NOMO-1 treated with dmso at 0.1 percent for 144 hours (cell line): ENCODE data around the gene SLX1A.
"Not testable (repeated sequence)": the region's sequence is repeated elsewhere in the genome, so short reads cannot be mapped to it uniquely, and the experiment has no call there.

Experiments used
- DNase-seq: peaks from one replicate; lab custom pipeline; 2025; ENCODE audit not compliant: unreplicated experiment; lab: John Stamatoyannopoulos, UW

The SLX1A gene

DNA sequence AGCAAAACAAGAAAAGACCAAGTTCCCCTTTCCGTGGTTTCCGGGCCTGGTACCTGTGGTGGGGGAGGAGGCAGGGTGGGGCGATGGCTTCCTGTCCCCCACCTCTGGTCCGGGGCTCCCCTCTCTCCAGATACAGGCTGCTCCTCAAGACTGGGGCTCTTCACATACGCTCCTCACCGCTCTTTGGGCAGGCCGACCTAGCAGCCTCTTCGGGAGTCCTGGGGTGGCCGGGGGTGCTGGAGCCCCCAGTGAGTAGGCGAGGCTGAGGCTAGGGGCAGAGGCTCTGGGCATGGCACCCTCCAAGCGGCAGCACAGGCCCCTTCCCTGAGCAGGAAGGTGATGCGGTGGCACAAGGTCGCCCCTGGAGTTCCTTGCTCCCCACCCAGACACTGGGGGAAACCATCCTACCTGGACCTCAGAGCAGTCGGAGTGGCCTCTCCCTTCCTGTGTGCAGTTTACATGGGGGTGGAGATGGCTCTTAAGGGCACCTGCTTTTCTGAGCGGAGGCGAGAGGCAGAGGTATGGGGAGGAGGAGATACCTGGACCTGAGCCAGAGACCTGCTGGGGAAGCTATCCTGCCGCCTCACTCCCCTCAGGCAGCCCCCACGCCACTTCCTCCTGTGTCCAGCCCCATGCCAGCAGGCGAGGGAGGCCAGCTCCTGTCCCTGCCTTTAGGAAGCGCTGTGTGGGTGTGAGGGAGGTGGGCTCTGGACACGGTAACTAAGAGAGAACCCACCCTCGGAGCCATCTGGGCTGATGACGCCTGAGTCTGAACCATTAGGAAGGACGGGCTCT, 9.4 kb upstream of the SLX1A start:
- peak; percentile 75 for DNase-seq

DNA sequence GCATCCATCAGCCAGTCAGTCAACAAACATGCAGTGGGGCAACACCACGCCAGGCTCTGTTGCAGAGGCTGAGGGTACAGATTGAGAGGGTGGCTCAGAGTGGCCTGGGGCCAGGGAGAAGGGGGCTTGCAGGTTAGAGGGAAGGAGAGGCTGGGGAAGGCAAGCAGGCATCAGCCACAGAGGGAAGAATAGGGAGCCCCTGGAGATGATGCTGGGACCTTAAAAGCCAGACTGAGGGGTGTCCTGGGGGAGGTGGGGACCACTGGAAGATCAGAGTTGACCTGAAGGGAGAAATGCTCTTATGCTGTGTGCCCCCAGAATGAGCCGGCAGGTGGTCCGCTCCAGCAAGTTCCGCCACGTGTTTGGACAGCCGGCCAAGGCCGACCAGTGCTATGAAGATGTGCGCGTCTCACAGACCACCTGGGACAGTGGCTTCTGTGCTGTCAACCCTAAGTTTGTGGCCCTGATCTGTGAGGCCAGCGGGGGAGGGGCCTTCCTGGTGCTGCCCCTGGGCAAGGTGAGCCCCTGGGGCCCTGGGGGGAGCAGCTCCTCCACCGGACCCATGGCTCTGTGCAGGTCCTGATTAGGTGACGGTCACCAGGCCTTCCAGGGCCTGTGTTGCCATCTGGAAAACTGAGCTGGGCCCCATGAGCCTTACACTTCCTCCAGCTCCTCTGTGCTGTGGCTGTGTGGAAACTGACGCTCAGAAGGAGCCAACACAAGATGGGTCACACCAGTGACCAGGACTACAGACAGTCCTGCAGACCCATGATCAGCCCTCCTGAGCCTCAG, 8.6 kb upstream of the SLX1A start:
- DNase-seq: no peak

DNA sequence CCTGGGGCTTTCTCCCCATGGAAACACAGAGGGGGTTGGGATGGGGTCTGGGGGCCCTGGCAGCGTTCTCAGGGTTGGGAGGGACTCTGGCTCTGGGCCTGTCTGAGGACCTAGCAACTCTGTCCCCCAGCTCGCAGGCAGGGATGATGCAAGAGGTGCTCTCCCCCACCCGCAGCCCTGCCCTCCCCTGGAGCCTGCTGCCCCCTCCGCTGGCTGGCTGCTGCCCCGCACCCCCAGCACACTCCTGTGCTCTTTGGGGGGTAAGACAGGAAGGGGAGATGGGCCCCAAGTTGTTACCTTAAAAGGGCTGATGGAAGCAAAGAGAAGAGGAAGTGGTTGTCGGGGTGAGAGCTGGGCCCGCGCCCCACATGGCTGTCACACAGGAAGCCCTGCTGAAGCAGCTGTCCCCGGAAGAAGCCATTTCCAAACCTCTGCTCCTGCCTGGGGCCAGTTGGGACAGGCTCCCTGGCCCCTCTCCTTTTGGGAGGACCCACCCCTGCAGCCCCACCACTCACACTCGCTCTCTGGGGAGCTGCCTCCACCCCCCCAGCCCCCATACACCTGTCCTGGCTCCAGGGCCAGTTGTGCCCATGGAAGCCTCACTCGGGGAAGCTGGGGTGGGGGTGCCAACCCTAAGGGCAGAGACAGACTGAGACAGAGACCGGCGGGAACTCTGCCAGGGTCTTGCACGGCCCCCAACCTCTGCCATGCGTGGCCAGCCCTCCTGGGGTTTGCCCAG, 7.8 kb upstream of the SLX1A start:
- DNase-seq: peak; percentile 74

DNA sequence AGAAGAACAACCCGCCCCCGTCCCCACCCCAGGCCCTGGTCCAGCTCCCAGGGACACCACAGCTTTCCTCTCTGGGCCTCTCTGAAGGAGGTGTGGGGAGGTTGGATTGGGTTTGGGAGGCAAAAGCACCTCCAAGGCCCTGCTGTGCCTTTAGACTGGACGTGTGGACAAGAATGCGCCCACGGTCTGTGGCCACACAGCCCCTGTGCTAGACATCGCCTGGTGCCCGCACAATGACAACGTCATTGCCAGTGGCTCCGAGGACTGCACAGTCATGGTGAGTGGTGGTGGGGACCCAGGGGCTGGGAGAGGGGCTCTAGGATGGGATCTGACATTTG, 7.3 kb upstream of the SLX1A start:
- no peak for DNase-seq

DNA sequence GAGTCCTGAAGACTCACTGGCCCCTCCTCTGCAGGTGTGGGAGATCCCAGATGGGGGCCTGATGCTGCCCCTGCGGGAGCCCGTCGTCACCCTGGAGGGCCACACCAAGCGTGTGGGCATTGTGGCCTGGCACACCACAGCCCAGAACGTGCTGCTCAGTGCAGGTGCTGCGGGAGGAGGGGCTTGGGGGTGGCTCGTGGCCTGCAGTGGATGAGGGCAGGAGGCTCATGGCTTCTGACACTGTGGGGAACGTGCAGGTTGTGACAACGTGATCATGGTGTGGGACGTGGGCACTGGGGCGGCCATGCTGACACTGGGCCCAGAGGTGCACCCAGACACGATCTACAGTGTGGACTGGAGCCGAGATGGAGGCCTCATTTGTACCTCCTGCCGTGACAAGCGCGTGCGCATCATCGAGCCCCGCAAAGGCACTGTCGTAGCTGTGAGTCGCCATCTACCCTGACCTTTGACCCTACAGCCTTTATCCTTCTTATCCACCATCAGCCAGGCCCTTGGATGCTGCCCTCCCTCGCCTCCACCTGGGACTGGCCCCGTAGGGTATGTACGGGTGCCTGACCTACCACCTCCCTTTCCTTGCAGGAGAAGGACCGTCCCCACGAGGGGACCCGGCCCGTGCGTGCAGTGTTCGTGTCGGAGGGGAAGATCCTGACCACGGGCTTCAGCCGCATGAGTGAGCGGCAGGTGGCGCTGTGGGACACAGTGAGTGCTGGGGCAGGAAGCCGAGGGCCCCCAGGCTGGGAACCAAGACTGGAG, 6.7 kb upstream of the SLX1A start:
- no peak for DNase-seq

DNA sequence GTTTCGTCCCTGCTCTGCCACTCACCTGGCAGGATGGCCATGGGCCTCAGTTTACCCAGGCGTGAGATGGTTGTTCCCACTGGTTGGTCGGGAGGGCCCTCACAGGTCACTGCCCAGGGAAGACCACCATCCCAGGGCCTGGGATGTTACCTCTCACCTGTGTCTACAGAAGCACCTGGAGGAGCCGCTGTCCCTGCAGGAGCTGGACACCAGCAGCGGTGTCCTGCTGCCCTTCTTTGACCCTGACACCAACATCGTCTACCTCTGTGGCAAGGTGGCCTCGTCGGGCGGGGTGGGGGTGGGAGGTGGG, 6.2 kb upstream of the SLX1A start:
- DNase-seq: no peak

DNA sequence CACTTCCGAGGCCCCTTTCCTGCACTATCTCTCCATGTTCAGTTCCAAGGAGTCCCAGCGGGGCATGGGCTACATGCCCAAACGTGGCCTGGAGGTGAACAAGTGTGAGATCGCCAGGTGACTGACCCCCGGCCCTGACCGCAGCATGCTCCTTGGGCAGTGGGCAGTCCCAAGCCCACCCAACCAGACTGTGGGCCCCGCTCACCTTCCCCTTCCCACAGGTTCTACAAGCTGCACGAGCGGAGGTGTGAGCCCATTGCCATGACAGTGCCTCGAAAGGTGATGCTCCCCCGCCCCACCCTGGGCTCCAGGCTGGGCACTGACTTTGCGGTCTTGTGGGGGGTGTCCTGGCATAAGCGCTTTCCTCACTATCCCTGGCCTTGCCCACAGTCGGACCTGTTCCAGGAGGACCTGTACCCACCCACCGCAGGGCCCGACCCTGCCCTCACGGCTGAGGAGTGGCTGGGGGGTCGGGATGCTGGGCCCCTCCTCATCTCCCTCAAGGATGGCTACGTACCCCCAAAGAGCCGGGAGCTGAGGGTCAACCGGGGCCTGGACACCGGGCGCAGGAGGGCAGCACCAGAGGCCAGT, 5.6 kb upstream of the SLX1A start:
- DNase-seq: no peak

DNA sequence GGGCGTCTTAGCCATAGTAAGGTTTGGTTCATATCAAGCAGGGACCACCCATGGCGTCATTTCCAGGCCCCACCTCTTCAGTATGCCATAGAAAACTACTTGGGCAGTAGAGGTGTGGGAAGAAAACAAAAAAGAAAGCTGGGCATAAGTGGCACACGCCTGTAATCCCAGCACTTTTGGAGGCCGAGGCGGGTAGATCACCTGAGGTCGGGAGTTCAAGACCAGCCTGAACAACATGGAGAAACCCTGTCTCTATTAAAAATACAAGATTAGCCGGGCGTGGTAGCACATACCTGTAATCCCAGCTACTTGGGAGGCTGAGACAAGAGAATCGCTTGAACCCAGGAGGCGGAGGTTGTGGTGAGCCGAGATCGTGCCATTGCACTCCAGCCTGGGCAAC, 2.5 kb upstream of the SLX1A start:
- DNase-seq: not testable (repeated sequence)

DNA sequence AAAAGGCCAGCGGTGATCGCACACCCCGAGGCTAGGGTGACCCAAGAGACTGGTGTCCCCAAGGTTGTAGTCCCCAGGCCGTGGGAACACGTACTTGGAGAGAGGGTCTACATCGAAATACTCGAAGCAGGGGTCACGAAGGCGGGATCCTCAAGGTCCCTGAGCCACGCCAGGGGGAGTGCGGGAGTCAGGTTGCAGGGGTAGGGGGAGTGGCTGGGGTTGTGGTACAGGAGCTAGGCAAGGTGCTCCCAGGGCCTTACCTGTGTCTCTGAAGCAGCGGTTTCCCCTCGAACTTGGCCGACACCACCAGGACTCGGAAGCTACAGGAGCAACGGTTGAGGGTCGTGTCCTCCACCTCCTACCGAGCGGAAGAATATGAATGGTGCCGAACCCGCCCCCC, 577 bp upstream of the SLX1A start:
- not testable (repeated sequence) for DNase-seq

DNA sequence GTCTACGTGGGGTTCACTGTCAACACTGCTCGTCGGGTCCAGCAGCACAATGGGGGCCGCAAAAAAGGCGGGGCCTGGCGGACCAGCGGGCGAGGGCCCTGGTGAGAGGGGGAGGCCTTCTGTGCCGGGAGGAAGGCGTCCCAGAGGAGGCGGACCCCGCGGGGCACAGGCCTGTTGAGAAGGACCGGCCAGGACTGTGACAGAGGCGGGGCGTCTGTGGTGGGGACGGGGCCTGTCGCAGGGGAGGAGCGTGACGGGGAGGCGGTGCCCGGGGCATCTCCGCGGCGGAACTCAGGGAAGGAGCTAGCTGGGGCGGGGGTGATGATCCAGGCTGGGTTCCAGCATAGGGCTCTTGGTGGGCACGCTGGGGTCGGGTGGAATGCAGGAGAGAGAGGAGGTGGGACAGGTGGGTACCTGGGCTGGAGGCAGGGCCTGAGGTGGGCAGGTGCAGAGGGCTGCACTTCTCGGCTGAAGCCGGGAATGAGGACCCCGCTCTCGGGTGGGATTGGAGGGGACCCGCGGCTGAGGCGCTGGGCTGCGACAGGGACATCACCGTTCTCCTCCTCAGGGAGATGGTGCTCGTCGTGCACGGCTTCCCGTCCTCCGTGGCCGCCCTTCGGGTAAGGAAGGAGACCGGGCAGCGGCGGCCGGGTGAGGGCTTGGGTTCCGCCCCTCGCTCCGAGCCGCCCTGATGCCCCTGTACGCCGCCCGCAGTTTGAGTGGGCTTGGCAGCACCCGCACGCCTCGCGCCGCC, 674 bp downstream of the SLX1A start:
- DNase-seq: not testable (repeated sequence)

DNA sequence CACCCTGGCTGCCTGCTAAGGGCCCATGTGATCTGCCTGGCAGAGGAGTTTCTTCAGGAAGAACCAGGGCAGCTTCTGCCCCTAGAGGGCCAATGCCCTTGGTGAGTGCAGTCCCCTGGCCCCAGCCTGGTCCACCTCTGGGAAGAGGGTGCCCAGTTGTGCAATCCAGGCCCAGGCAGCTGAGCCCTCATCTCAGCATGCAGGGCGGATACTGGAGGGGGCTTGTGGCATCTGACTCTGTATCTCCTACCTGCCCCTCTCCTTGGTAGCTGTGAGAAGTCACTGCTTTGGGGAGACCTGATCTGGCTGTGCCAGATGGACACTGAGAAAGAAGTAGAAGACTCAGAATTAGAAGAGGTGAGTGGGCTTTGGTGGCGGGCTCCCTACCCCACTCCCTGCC, 3.3 kb downstream of the SLX1A start:
- not testable (repeated sequence) for DNase-seq

DNA sequence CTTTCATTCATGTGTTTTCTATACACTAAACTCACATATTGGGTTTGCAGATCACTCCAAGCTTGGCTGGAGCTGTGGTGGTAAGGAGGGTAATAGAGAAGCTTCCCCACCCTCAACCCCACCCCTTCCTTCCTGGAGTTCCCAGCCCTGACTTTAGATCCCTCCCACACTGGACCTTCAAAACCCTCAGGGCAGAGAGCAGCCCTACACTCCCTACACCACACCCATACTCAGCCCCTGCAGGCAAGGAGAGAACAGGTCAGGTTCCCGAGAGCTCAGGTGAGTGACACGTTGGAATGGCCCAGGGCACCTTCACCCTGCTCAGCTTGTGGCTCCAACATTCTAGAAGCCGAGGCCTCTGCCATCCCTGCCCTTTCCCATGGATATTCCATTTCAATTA, 5.4 kb downstream of the SLX1A start, which contains the start of gene SULT1A3:
TSS of gene SULT1A3 (plus strand) at position 207 of the 400 bp plus-strand sequence. CDS start 1,474 bp downstream, outside the sequence.
- DNase-seq: not testable (repeated sequence)

DNA sequence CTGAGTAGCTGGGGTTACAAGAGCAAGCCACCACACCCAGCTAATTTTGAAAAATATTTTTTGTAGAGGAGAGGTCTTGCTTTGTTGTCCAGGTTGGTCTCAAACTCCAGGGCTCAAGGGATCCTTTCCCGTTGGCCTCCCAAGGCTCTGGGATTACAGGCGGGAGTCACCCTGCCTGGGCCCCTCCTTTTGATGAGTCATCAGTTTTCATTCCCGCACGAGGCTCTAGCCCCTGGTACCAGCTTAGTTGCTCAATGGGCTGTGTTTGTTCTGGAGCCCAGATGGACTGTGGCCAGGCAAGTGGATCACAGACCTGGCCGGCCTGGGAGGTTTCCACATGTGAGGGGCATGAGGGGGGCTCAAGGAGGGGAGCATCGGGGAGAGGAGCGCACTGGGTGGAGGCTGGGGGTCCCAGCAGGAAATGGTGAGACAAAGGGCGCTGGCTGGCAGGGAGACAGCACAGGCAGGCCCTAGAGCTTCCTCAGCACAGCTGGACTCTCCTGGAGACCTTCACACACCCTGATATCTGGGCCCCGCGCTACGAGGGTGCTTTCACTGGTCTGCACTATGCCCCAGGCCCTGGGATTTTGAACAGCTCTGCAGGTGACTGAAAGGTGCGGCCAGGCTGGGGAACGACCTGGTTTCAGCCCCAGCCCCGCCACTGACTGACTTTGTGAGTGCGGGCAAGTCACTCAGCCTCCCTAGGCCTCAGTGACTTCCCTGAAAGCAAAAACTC, 6.1 kb downstream of the SLX1A start:
- not testable (repeated sequence) for DNase-seq

DNA sequence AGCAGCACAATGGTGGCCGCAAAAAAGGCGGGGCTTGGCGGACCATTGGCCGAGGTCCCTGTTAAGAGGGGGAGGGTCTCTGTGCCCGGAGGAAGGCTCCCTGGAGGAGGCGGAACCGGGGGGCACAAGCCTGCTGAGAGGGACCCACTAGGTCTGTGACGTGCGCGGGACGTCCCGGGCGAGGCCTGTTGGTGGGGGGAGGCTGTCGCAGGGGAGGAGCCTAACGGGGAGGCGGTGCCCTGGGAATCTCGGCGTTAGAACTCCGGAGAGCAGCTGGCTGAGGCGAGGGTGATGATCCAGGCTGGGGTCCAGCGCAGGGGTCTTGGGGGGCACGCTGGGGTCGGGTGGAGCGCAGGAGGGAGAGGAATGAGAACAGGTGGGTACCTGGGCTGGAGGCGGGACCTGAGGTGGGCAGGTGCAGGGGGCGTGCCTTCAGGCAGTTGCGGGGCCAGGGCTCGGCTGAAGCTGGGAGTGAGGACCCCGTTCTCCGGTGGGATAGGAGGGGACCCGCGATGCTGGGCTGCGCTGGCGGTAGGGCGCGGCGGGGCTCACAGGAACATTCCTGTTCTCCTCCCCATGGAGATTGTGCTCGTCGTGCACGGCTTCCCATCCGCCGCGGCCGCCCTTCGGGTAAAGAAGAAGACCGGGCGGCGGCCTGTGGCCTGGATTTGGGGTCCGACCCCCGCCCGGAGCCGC, 12.0 kb downstream of the SLX1A start:
- not testable (repeated sequence) for DNase-seq

DNA sequence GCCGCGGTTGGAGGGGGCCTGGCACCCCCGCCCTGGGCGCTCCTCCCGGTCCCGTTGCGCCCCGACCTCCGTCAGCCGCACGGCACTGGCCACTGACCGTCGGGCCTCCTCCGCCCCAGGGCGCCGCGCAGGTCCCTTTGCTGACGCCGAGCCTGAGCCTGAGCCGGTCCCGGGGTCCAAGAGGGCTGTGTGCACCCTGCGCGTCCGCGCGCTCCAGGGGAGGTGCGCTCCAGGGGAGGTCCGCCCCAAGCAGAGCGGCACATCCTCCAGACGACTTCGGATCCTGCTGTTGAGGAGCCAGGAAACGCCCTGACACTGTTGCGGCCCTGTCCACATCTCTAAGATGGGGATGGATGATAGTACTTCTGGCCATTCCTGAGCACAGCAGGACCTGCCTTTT, 12.6 kb downstream of the SLX1A start:
- not testable (repeated sequence) for DNase-seq

DNA sequence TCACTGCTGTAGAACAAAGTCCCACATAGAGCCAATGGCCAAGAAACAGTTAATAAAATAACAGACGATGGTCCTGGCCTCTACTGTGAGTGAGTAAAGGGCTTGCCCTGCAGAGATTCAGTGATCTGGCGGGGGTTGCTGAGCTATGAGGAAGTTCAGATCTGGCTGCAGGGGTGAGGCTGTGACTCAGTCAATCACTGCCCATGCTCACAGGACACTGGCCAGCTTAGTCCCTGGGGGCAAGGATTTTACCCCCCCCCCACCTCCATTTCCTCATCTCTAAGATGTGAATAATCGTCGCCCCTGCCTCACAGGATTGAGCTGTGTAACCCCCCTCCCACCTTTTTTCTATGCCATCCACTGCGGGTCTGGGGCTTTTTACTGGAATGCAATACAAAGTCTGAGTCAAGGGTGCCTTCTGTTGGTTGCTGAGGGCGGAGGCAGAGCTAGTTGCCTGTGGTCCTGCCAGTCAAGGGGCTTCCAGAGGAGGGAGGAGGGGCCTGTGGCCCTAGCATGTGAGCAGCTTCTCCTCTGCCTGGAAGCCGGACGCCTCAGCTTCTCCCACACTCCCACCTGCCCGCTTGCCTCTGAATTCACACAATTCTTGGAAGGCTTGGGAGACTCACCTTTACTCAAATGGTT, 13.5 kb downstream of the SLX1A start:
- DNase-seq: not testable (repeated sequence)

DNA sequence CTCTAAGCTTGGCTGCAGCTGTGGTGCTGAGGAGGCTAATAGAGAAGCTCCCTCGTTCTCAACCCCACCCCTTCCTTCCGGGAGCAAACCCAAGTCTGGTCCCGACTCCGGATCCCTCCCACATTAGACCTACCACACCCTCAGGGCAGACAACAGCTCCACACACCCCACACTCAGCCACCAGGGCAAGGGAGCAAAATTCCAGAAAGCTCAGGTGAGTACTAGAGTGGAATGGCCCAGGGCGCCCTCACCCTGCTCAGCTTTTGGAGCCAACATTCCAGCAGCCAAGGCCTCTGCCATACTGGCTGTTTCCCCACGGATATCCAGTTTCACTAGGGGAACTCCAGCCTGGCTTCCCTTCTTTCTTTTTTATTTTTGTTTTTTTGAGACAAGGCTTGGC, 15.4 kb downstream of the SLX1A start:
- not testable (repeated sequence) for DNase-seq

DNA sequence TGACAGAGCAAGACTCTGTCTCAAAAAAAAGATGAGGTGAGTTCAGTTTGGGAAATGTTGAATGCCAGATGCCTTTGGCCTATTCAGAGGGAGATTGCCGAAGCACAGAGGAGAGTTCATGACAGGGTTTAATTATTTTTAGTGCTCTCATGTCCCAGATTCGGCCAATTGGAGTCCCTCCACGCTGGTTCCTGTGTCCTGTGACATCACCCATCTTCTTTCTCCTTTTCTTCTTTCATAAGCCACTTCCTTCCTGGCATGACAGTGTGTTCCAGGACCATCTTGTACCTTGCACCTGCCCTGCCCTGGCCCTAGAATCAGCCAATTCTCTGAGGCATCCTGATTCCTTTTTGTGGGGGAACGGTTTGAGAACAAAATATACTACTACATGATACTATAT, 17.7 kb downstream of the SLX1A start:
- not testable (repeated sequence) for DNase-seq
